GM19240 (cell line): ENCODE data around the gene ZNF804A.

ENCODE experiments used
- DNase-seq: peaks from one replicate; pipeline ENCODE4 v3.0.0; 2011; ENCODE audit warnings: low spot score; ENCODE audit not compliant: insufficient read length

ZNF804A gene

DNA sequence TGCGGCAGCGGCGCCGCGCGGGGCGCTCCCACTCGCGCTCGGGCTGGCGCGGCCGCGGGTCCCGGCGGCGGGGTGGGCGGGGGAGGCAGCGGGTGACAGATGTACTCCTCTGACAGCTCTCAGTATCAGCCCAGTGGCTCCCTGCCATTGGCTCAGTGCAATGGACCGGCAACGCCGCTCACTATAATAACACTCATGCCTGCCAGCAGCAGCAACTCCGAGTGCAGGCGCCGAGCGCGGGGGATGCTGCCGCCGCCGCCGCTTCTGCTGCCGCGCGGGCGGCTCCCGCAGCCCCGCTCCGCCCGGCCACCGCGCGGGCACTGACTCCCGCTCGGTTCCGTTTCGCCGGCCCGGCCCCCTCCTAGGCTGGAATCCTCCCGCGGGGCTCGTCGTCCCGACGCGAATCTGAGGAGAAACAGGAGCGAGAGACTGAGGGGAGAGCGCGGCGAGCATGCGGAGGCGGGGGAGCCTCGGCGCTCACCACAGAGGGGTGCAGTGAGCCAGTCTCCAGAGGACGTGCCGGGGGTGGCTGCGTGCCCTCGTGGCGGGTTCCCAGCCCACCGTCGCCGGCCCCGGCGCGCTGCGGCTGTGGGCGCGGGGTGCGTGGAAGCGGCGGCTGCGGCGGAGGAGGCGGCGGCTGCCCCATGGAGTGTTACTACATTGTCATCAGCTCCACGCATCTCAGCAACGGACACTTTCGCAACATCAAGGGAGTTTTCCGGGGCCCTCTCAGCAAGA, at the start of gene ZNF804A:
ZNF804A (plus strand) TSS at position 214 of the 738 bp plus-strand sequence; CDS start at position 645, 431 bp downstream.
- peak; percentile 32 for DNase-seq

- no peak for DNase-seq
Observed at GRCh38 chr2:184549153-184549552, 49.2 kb upstream of the ZNF804A start.

GRCh38 chr2:184551626-184552025, 46.7 kb upstream of the ZNF804A start:
- DNase-seq: no peak

DNA sequence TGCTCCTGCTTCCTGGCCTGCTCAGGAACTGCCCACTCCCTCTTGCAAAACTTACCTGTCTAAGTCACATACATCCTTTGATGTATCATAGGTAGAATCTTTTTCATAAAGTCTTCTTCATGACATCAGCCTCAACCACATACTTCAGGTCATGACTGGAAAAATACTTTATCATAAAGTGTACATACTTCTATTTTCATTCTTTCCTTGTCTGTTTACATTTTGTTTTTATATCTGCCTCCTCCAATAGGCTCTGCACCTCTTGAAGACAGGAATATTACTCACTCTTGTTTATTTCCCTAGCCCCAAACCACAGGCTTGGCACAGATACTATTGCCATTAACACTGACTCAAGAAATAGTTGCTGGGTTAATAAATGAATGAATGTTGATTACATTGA, 43.6 kb upstream of the ZNF804A start:
- DNase-seq: no peak

- DNase-seq: no peak
Observed at GRCh38 chr2:184555352-184555751, 43.0 kb upstream of the ZNF804A start.

GRCh38 chr2:184556639-184557038, 41.7 kb upstream of the ZNF804A start:
- DNase-seq: no peak

DNA sequence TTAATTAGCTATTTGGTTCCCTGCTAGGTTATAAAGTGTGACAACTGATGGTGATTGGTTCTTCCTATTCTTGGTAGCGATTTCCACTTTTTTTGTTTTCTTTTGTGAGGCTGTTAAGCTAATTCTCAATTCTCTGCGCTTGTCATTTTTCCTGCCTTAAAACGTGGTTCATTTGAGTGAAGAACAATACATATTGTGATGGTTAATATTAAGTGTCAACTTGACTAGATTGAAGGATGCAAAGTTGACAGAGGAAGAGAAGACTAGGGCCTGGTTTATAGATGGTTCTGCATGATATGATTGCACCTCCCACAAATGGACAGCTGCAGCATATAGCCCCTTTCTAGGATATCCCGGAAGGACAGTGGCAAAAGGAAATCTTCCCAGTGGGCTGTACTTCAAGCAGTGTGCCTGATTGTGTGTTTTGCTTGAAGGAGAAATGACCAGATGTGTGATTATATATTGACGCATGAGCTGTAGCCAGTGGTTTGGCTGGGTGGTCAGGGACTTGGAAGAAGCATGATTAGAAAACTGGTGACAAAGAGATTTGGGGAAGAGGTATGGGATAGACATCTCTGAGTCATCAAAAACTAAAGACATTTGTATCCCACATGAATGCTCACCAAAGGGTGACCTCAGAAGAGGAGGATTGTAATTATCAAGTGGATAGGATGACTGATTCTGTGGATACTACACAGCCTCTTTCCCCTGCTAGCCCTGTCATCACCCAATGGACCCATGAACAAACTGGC, 39.4 kb upstream of the ZNF804A start:
- no peak for DNase-seq

- no peak for DNase-seq
Observed at GRCh38 chr2:184560603-184561002, 37.7 kb upstream of the ZNF804A start.

DNA sequence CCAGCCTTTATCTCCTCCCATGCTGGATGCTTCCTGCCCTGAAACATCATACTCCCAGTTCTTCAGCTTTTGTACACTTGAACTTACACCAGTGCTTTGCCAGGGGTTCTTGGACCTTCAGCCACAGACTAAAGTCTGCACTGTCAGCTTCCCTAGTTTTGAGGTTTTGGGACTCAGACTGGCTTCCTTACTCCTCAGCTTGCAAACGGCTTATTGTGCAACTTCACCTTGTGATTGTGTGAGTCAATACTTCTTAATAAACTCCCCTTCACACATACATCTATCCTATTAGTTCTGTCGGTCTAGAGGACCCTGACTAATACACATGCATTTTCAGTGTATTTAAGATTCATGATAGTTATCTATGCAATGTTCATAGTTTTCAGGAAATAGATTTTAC, 35.8 kb upstream of the ZNF804A start:
- DNase-seq: no peak

GRCh38 chr2:184564092-184564491, 34.2 kb upstream of the ZNF804A start:
- DNase-seq: no peak

- DNase-seq: no peak
Observed at GRCh38 chr2:184566716-184567115, 31.6 kb upstream of the ZNF804A start.

- no peak for DNase-seq
Observed at GRCh38 chr2:184577056-184577455, 21.3 kb upstream of the ZNF804A start.

DNA sequence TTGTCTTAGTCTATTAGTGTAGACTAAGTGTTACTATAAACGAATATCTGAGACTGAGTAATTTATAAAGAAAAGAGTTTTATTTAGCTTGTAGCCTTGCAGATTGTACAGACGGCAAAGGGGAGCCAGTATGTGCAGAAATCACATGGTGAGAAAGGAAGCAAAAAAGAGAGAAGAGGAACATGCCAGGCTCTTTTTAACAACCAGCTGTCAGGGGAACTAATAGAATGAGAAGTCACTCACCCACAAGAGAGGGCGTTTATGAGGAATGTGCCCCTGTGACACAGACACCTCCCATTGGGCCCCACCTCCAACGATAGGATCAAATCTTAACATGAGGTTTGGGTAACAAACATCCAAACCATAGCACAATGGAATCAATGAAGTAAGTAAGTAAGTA, 20.6 kb upstream of the ZNF804A start:
- DNase-seq: no peak

GRCh38 chr2:184579226-184579625, 19.1 kb upstream of the ZNF804A start:
- DNase-seq: no peak

- no peak for DNase-seq
Observed at GRCh38 chr2:184581391-184581790, 16.9 kb upstream of the ZNF804A start.

DNA sequence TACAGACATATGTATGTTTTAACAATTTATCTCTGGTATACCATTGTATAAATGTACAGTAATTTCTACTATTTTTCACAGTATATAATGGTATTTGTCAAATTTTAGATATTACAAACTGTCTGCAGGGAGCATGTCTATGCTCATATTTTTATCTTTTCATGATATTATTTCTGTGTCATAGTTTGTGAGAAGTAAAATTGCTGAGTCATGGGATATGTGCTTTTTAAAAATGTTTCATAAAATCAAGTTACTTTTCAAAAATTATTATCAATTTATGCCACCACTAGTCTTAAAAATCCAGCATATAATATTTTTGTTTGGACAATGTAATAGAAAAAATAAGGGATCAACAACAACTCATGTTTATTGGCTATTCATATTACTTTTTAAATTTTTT, 9.1 kb upstream of the ZNF804A start:
- no peak for DNase-seq

DNA sequence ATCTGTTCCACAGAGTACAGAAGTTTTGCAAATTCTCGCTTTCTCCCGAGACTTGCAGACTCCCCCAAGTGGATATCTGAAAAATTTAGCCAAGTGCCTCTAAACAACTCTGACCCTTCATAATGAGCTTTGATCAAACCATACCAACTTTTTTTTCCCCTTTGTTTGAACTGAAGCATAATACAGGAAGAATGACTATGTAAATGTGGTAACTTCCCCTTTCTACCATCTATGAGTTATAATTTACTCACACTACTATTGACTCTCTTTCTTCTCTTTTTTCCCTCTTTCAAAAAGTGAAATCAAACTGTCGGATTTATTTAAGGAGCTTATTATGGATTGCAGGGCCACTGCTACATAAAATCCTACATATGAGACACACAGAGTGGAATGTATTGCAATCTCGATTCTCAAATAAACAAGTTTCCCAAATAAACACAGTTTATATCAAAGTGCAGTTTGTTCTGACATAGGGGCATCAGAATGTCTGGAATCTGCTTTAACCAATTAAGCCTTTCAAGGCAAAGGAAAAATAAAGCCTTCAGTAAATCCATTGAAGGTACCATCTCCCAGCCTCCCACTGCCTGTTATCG, 1.4 kb upstream of the ZNF804A start:
- no peak for DNase-seq

- DNase-seq: no peak
Observed at GRCh38 chr2:184597571-184597991, 748 bp upstream of the ZNF804A start.

DNA sequence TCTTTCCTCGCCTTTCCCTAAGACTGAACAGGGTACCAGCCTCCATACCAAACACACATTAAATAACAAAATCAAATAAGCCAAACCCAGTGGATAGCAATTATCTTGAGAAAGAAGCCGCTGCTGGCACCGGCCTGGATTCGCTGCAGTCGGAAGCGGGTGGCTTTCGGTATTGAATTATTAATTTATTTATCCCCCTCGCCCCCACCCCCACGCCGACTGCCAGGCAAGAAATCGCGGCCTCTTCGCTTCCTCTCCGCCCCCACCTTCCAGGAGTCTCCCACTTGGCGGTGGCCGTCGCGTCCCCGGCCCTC, 370 bp upstream of the ZNF804A start:
- no peak for DNase-seq

- DNase-seq: no peak
Observed at GRCh38 chr2:184599054-184599871, 934 bp downstream of the ZNF804A start.

- DNase-seq: no peak
Observed at GRCh38 chr2:184599872-184600222, 1.5 kb downstream of the ZNF804A start.

DNA sequence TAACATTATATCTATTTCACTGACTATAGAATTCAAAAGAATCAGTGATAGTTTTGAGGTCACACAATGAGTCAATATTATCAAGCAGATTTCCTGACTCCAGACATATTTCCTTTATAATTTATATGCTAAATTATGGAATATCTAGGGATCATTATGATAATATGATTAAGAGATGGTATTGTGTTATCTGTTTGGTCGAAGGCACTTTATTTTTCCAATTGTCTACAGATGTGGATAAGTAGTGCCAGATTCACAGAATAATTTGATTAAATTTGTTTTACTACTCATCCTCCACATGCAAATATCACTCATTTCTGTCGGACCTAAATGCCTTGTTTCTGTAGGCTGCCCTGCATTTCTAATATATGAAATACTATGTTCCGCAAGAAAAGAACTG, 4.4 kb downstream of the ZNF804A start:
- DNase-seq: no peak
